GM15510 (cell line): ENCODE measurements around the gene ZBTB16.

Experiments used
- POLR2A ChIP-seq: IDR thresholded peaks from 3 replicates; pipeline ENCODE4 v1.6.1; 2011; ENCODE audit warnings: borderline replicate concordance; ENCODE audit not compliant: insufficient read length; ENCODE audit errors: extremely low read depth

ZBTB16 gene

GRCh38 chr11:114059278-114059983 lies at the start of gene ZBTB16:
Gene ZBTB16, plus strand, starts transcription at chr11:114059711. Its CDS starts 3,590 bp downstream, at chr11:114063301.
- TF ChIP-seq POLR2A: no peak

- no peak for TF ChIP-seq POLR2A
Measured at GRCh38 chr11:114010931-114011330, 48.6 kb upstream of the ZBTB16 start.

GRCh38 chr11:114011443-114011842 lies 48.1 kb upstream of the ZBTB16 start:
- TF ChIP-seq POLR2A: no peak

- no peak for TF ChIP-seq POLR2A
Measured at GRCh38 chr11:114015117-114015516, 44.4 kb upstream of the ZBTB16 start.

- TF ChIP-seq POLR2A: no peak
Measured at GRCh38 chr11:114016986-114017385, 42.5 kb upstream of the ZBTB16 start.

GRCh38 chr11:114017723-114018122 lies 41.8 kb upstream of the ZBTB16 start:
- no peak for TF ChIP-seq POLR2A

- TF ChIP-seq POLR2A: no peak
Measured at GRCh38 chr11:114019046-114019445, 40.5 kb upstream of the ZBTB16 start.

- no peak for TF ChIP-seq POLR2A
Measured at GRCh38 chr11:114019574-114019973, 39.9 kb upstream of the ZBTB16 start.

GRCh38 chr11:114025329-114025907 lies 34.1 kb upstream of the ZBTB16 start:
- no peak for TF ChIP-seq POLR2A

- no peak for TF ChIP-seq POLR2A
Measured at GRCh38 chr11:114026355-114026754, 33.2 kb upstream of the ZBTB16 start.

GRCh38 chr11:114027391-114027790 lies 32.1 kb upstream of the ZBTB16 start:
- TF ChIP-seq POLR2A: no peak

GRCh38 chr11:114027926-114028325 lies 31.6 kb upstream of the ZBTB16 start:
- TF ChIP-seq POLR2A: no peak

- no peak for TF ChIP-seq POLR2A
Measured at GRCh38 chr11:114031246-114031966, 28.1 kb upstream of the ZBTB16 start.

- no peak for TF ChIP-seq POLR2A
Measured at GRCh38 chr11:114031967-114032320, 27.6 kb upstream of the ZBTB16 start.

GRCh38 chr11:114033066-114033465 lies 26.4 kb upstream of the ZBTB16 start:
- TF ChIP-seq POLR2A: no peak

GRCh38 chr11:114033572-114033971 lies 25.9 kb upstream of the ZBTB16 start:
- TF ChIP-seq POLR2A: no peak
